T-helper 1 cell treated with Interleukin-12 subunit alpha and Interleukin-12 subunit beta and Interleukin-4 antibody, amounts not matched to agents 30 ng/mL and 1 ng/mL, for 36 hours (primary cell): ENCODE results near the gene TMEM43. TPM values are rescaled to one million over a fixed set of nuclear protein-coding genes. Genes with fewer than 3 reads are reported as not detected.
"Not testable (repeated sequence)": the region's sequence is repeated elsewhere in the genome, so short reads cannot be mapped to it uniquely, and the experiment has no call there.

Experiments used
- intact Hi-C: fragments of 100-400 bp; cut with micrococcal nuclease; formaldehyde crosslinking; loops from one replicate; pipeline ENCODE4 v1.15.1; 2024
- total RNA-seq: library from RNA; stranded (reverse); gene quantifications from 2 replicates; pipeline ENCODE4 v1.2.3, GENCODE V29; 2022

TMEM43 gene
- 47.7 and 48.2 TPM in 2 replicates for total RNA-seq

- intact Hi-C loops = loop anchor here (1.0 to 10.0 kb wide), 15 partner anchors 20 to 1640 kb away; partner anchors contain the start of genes HDAC11, LSM3, MKRN2 and MRPS25
These were observed at the start of gene TMEM43, which contains the start of gene CHCHD4 for GRCh38 chr3:14124615-14125192. TSS of gene TMEM43 (plus strand) at chr3:14125052. CDS start at chr3:14125194, 142 bp downstream. TSS of gene CHCHD4 (minus strand) at chr3:14124870. CDS start at chr3:14124676, 194 bp downstream.

GRCh38 chr3:14075233-14075632 lies 49.6 kb upstream of the TMEM43 start:
- intact Hi-C loops = not testable (repeated sequence)

GRCh38 chr3:14077310-14077709 lies 47.5 kb upstream of the TMEM43 start:
- intact Hi-C loops = no loop called here

- intact Hi-C loops = no loop called here
These were observed 42.7 kb upstream of the TMEM43 start for GRCh38 chr3:14082108-14082657.

GRCh38 chr3:14087461-14087860 lies 37.4 kb upstream of the TMEM43 start:
- intact Hi-C loops = not testable (repeated sequence)

- intact Hi-C loops = not testable (repeated sequence)
These were observed 32.9 kb upstream of the TMEM43 start for GRCh38 chr3:14091959-14092358.

- intact Hi-C loops = no loop called here
These were observed 32.4 kb upstream of the TMEM43 start for GRCh38 chr3:14092464-14092863.

GRCh38 chr3:14093831-14094230 lies 31.0 kb upstream of the TMEM43 start:
- intact Hi-C loops = no loop called here

GRCh38 chr3:14096742-14097141 lies 28.1 kb upstream of the TMEM43 start:
- intact Hi-C loops = no loop called here

GRCh38 chr3:14097616-14098391 lies 27.0 kb upstream of the TMEM43 start:
- intact Hi-C loops = no loop called here

- intact Hi-C loops = not testable (repeated sequence)
These were observed 15.0 kb upstream of the TMEM43 start for GRCh38 chr3:14109821-14110220.

- intact Hi-C loops = no loop called here
These were observed 14.2 kb upstream of the TMEM43 start for GRCh38 chr3:14110699-14111098.

- intact Hi-C loops = loop anchor here (1.0 to 2.0 kb wide), 2 partner anchors 218 to 457 kb away; no protein-coding TSS in a partner anchor
These were observed 10.8 kb upstream of the TMEM43 start for GRCh38 chr3:14113965-14114635.

GRCh38 chr3:14117468-14118399 lies 7.1 kb upstream of the TMEM43 start:
- intact Hi-C loops = no loop called here

GRCh38 chr3:14118400-14119381 lies 6.2 kb upstream of the TMEM43 start:
- intact Hi-C loops = no loop called here

- intact Hi-C loops = loop anchor here (10.0 kb wide), 3 partner anchors 1105 to 1635 kb away; partner anchors contain the start of genes MKRN2 and TSEN2
These were observed 5.2 kb upstream of the TMEM43 start for GRCh38 chr3:14119651-14120050.

- intact Hi-C loops = loop anchor here (10.0 kb wide), 3 partner anchors 1106 to 1636 kb away; partner anchors contain the start of genes MKRN2 and TSEN2
These were observed 4.5 kb upstream of the TMEM43 start for GRCh38 chr3:14120111-14120920.

- intact Hi-C loops = loop anchor here (10.0 kb wide), 3 partner anchors 1106 to 1636 kb away; partner anchors contain the start of genes MKRN2 and TSEN2
These were observed 3.9 kb upstream of the TMEM43 start for GRCh38 chr3:14120921-14121448.
